Transverse colon (tissue), 4 donors: ENCODE measurements around the gene ZNF554.

ENCODE experiments used
- EP300 ChIP-seq: sonication (generic); formaldehyde crosslinking; IDR thresholded peaks from one replicate; pipeline ENCODE4 v1.6.1; 2017; ENCODE audit warnings: antibody characterized with exemption, low read depth
- POLR2A ChIP-seq: fragments of 450-650 bp; IDR thresholded peaks from one replicate; pipeline ENCODE4 v1.6.1; 2016; ENCODE audit warnings: antibody characterized with exemption, mild to moderate bottlenecking, moderate library complexity
- POLR2AphosphoS5 ChIP-seq, 3 donors: sonication (generic); formaldehyde crosslinking; IDR thresholded peaks; one replicate each; pipeline ENCODE4 v1.6.1; 2016; ENCODE audit warnings: antibody characterized with exemption in 3 of 3
- TF ChIP-seq, protein P1 (sequence below), 5 experiments: fragments of 200-600 bp in 3 of 5; fragments of 450-650 bp in 2 of 5; sonication (generic) in 3 of 5; IDR thresholded peaks; 1 replicate in 2 of 5; 2 replicates in 3 of 5; pipeline ENCODE4 v1.5.1; 2016 to 2017; ENCODE audit warnings: antibody characterized with exemption in 5 of 5, inconsistent platforms in 3 of 5, mild to moderate bottlenecking in 2 of 5, moderate library complexity in 1 of 5

GRCh38 chr19:2798158-2798685 lies 21.4 kb upstream of the ZNF554 start:
- no peak for TF ChIP-seq POLR2AphosphoS5 (IDR thresholded peaks at IDR 0.05)
- TF ChIP-seq, protein P1, sequence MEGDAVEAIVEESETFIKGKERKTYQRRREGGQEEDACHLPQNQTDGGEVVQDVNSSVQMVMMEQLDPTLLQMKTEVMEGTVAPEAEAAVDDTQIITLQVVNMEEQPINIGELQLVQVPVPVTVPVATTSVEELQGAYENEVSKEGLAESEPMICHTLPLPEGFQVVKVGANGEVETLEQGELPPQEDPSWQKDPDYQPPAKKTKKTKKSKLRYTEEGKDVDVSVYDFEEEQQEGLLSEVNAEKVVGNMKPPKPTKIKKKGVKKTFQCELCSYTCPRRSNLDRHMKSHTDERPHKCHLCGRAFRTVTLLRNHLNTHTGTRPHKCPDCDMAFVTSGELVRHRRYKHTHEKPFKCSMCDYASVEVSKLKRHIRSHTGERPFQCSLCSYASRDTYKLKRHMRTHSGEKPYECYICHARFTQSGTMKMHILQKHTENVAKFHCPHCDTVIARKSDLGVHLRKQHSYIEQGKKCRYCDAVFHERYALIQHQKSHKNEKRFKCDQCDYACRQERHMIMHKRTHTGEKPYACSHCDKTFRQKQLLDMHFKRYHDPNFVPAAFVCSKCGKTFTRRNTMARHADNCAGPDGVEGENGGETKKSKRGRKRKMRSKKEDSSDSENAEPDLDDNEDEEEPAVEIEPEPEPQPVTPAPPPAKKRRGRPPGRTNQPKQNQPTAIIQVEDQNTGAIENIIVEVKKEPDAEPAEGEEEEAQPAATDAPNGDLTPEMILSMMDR (IDR thresholded peaks at IDR 0.05), result no peak
- no peak for TF ChIP-seq EP300
- TF ChIP-seq POLR2A, result no peak
